Measurements from ENCODE around the gene ERAS.
"Not testable (repeated sequence)": the region's sequence is repeated elsewhere in the genome, so short reads cannot be mapped to it uniquely, and the experiment has no call there.

Gene ERAS

GRCh38 chrX:48831136-48831908 is 5.0 kb downstream of the ERAS start:
- FAIRE-seq: no peak
- no peak for DNase-seq (ENCODE audit: insufficient read length, low spot score)

GRCh38 chrX:48831909-48832291 is 5.6 kb downstream of the ERAS start:
- DNase-seq (ENCODE audit: insufficient read length, low spot score): no peak
- no peak for FAIRE-seq

- DNase-seq (ENCODE audit: insufficient read length, low spot score): peak; percentile 17
- FAIRE-seq: no peak
Measured at GRCh38 chrX:48833542-48834138, 7.3 kb downstream of the ERAS start.

- DNase-seq (ENCODE audit: insufficient read length, low spot score) (no peak), FAIRE-seq (no peak)
Measured at GRCh38 chrX:48834383-48834709, 8.0 kb downstream of the ERAS start.

- DNase-seq (ENCODE audit: insufficient read length, low spot score) (peak; percentile 50), FAIRE-seq (no peak)
Measured at GRCh38 chrX:48835524-48836329, 9.4 kb downstream of the ERAS start, which contains the start of gene PCSK1N. PCSK1N (minus strand) TSS chrX:48835610; CDS start chrX:48835532, 78 bp downstream.

- FAIRE-seq (no peak), DNase-seq (ENCODE audit: insufficient read length, low spot score) (no peak)
Measured at GRCh38 chrX:48839686-48840085, 13.4 kb downstream of the ERAS start.

GRCh38 chrX:48848847-48849246 is 22.5 kb downstream of the ERAS start:
- FAIRE-seq (no peak), DNase-seq (ENCODE audit: insufficient read length, low spot score) (no peak)

GRCh38 chrX:48852857-48853256 is 26.5 kb downstream of the ERAS start:
- DNase-seq (ENCODE audit: insufficient read length, low spot score): no peak
- FAIRE-seq: no peak

GRCh38 chrX:48853494-48853893 is 27.2 kb downstream of the ERAS start:
- DNase-seq (ENCODE audit: insufficient read length, low spot score); FAIRE-seq: not testable (repeated sequence)

GRCh38 chrX:48854121-48854804 is 27.9 kb downstream of the ERAS start:
- FAIRE-seq: not testable (repeated sequence)

GRCh38 chrX:48854898-48855297 is 28.6 kb downstream of the ERAS start:
- FAIRE-seq: no peak
- DNase-seq (ENCODE audit: insufficient read length, low spot score): no peak

More at GRCh38 chrX:48854121-48854804, 27.9 kb downstream of the ERAS start:
- DNase-seq (ENCODE audit: insufficient read length, low spot score): not testable (repeated sequence)

- FAIRE-seq (no peak), DNase-seq (ENCODE audit: insufficient read length, low spot score) (peak; percentile 10)
Measured at GRCh38 chrX:48864210-48864609, 37.9 kb downstream of the ERAS start.

GRCh38 chrX:48872017-48872416 is 45.7 kb downstream of the ERAS start:
- FAIRE-seq; DNase-seq (ENCODE audit: insufficient read length, low spot score): not testable (repeated sequence)

- not testable (repeated sequence) for FAIRE-seq; DNase-seq (ENCODE audit: insufficient read length, low spot score)
Measured at GRCh38 chrX:48876944-48877343, 50.6 kb downstream of the ERAS start.

Data from HTR-8/SVneo (cell line).